CD4-positive, alpha-beta T cell treated with Interleukin-12 subunit alpha and Interleukin-12 subunit beta, for 1 hour (primary cell): ENCODE results near the gene RAB8B.

Source experiments
- DNase-seq: peaks from one replicate; pipeline ENCODE4 v3.0.0-alpha.2; 2020

The RAB8B gene

GRCh38 chr15:63238796-63239195 lies 49.4 kb downstream of the RAB8B start:
- DNase-seq = no peak

DNA sequence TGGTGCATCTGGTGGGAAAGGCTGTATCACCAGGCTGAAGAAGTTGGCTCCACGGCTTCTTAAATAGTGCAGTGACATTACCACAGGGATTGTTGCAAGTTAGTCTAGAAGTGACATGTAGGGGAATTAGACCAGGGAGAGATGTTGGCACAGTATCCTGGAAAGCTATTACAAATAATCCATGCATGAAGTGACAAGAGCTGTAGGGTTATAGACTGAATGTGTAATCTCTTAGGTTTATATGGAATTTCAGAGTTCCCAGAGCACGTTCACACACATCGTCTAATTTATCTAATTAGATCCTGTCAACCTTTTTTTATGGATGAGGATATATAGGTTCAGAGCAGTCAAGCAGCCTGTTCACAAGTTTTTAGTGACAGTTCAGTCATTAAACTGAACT lies 50.7 kb downstream of the RAB8B start:
- DNase-seq = no peak

GRCh38 chr15:63241316-63241715 lies 51.9 kb downstream of the RAB8B start:
- no peak for DNase-seq

- DNase-seq = no peak
These were observed 53.7 kb downstream of the RAB8B start for GRCh38 chr15:63243101-63243500.

DNA sequence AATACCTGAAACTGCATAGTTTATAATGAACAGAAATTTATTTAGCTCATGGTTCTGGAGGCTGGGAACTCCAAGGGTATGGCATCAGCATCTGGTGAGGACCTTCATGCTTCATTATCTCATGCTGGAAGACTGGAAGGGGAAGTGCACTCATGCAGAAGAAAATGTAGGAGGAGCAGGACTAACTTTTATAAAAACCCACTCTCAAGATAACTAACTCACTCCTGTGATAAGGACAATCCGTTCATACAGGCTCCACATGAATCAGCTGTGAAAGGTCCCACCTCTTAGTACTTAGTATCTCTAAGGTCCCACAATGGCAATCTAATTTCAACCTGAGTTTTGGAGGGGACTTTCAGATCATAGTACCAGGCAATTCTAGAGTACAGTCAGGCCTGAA lies 54.4 kb downstream of the RAB8B start:
- no peak for DNase-seq

DNA sequence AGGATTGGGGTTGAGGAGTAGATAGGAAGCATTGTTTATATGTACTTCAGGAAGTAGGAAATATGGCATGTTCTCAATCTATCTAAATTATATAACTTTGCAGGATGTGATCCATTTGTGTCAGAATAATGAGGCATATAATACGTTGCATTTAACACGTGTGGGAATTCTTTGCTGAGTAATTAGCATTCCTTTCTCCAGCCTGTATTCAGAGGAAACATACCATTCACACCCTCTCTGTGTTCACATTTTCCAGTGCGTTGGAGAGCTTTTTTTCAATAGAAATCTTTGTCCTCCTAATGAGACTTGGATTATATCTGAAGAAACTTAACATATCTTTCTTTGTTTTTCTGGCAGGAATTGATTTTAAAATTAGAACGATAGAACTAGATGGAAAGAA lies 55.0 kb downstream of the RAB8B start:
- no peak for DNase-seq

- peak; percentile 31 for DNase-seq
These were observed 55.7 kb downstream of the RAB8B start for GRCh38 chr15:63244976-63245645.

DNA sequence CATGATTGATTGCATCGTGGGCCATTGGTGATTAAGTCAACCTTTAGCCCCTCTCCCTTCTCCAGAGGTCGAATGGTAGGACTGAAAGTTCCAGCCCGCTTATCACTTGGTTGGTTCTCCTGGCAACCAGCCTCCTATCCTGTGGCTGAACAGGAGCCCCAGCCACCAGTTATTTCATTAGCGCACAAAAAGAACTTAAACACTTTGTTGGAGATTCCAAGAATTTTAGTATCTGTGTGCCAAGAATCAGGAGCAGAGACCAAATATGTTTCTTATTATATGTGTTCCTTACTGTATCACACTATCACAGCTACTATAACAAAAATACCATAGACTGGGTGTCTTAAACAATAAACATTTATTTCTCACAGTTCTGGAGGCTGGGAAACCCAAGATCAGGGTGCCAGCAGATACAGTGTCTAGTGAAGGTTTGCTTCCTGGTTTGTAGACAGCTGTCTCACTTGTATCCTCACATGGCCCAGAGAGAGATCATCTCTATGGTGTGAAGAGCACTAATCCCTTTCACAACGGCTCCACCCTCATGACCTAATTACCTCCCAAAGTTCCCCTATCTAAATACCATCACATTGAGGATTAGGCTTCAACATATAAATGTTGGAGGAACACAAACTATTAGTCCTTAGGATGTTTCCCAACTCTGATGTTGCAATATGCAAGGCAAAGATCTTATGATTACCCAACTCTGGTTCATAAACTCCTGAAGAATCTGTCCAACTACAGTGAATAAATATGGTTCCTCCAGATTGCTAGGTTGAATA lies 57.5 kb downstream of the RAB8B start:
- no peak for DNase-seq

DNA sequence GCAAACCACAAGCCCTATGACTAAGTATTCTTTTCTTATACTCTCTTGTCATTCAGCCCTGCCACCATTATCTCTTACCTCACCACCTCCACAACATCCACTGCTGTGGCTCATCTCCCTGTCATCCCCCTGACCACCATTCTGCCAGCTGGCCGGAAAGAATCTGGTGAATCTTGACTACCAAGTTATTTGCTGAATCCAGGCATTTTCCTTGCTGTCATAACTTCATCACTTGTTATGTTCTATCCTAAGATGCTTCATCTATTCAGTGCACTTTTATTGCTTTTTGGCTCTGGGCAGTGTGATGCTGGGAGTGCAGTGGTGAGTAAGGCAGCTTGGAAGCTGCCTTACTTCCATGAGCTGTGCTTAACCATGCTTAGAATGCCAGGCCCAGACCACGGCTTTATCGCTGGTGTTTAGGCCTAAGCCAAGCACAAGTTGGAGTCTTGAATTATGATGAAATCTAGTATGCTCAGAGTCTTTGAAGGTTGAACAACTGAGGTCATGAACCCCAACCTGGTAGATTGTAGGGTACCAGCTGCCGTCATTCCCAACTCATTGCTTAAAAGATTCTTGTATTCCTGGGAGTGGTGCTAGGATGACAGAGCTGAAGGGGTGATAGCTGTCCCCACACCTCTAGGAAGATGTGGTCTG lies 61.0 kb downstream of the RAB8B start:
- no peak for DNase-seq

DNA sequence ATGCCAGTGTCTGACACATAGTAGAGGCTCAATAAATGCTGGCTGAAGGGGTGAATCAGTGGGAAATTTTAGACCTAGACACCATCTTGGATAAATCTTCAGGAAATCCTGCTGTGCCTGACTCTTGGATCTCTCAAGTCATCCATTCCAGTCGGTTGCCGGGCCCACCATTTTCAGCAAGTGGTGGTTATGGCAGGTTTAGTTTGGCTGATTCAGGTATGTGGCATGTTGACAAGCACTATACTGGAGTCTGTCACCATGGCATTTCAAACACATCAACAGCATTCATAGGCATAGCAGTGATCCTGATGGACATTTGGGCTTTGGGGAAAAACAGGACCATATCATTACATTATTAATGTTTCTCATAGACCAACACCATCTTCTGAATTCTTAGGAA lies 62.3 kb downstream of the RAB8B start:
- DNase-seq = no peak

- DNase-seq = no peak
These were observed 62.9 kb downstream of the RAB8B start for GRCh38 chr15:63252292-63252691.

DNA sequence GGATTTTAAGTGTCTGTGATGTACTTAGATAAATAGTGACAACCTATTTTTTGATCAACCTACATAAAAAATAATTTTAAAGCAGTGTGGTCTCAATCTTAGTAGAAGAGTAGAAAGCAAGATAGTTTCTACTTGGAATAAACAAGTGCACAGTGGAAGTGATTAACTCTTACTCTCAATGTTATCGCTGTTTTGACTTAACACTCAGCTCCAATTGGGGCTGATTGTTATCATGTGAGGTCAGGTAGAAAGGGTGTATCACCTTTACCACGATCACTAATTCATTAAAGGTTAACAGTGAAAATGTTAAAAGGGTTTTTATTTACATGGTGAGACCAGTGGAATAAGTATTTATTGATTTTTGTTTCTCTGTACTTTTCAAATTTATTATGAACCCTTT lies 65.6 kb downstream of the RAB8B start:
- no peak for DNase-seq

- DNase-seq = no peak
These were observed 66.1 kb downstream of the RAB8B start for GRCh38 chr15:63255489-63255990.

DNA sequence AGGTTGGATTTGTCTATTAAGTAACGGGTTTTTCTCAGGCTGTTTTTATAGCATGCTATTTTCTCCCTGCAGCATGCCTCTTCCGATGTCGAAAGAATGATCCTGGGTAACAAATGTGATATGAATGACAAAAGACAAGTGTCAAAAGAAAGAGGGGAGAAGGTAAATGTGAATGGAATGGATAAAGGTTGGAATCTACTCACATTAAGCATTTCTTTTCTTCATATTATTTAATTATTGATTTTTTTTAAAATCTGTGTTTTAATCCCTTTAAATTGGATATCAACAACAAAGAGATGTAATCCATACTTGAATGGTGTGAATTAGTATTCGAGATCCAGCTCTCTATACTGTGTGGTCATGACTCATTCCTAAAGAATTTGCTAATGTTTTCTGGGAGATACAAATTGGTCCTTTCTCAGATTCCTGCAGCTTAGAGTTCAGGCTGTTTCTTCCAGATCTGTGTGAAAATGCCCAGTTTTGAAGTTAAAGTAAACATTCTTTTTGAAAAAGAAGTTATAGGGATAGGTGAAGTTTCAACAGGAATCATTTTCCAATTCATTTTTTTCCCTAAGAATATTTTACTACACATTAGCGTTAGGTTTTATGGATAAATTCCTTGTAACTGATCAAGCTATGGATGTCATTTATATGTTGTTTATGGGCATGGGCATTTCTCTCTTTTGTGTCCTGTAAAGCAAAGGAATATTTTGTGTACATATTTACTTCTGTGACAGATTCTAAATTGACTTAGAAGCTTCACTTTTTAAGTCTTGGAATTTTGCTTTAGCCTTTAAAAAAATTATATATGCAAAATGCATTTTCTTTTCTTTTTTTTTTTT lies 67.2 kb downstream of the RAB8B start:
- DNase-seq = no peak

DNA sequence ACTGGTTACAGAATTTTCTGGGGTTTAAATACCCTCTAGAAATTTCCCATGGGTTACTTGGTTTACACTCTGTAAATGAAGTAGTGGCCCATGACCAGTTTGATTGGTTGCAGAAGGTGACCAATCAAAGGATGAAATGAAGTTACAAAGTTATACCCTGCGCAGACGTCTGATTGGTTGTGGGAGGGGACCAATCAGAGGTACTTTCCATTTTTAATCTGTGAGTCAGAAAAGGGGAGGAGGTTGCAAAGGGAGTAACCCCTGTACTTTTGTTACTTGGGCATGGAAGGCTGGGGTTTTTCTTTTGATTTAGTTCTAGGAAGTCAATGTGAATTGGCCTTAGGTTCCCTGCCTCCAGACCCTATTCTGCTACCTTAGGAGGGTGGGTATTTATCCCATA lies 69.3 kb downstream of the RAB8B start:
- DNase-seq = no peak

DNA sequence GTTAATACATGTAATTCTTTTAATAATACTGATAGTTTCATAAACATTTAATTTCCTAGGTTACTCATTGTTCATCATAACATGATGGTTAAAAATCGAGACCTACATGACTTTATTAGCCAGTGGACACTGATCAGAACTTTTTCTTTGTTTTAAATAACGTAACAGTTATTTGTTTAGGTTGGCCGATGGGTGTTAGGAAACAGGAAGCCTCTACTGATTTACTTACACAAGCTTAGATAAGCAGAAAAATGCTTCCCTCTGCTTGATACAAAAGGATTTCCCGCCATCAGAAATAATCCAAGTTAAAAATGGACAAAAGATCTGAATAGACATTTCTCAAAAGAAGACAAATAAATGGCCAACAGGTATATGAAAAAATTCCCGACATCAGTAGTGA lies 71.4 kb downstream of the RAB8B start:
- no peak for DNase-seq

- DNase-seq = no peak
These were observed 71.9 kb downstream of the RAB8B start for GRCh38 chr15:63261311-63261710.

- no peak for DNase-seq
These were observed 74.1 kb downstream of the RAB8B start for GRCh38 chr15:63263519-63263918.

DNA sequence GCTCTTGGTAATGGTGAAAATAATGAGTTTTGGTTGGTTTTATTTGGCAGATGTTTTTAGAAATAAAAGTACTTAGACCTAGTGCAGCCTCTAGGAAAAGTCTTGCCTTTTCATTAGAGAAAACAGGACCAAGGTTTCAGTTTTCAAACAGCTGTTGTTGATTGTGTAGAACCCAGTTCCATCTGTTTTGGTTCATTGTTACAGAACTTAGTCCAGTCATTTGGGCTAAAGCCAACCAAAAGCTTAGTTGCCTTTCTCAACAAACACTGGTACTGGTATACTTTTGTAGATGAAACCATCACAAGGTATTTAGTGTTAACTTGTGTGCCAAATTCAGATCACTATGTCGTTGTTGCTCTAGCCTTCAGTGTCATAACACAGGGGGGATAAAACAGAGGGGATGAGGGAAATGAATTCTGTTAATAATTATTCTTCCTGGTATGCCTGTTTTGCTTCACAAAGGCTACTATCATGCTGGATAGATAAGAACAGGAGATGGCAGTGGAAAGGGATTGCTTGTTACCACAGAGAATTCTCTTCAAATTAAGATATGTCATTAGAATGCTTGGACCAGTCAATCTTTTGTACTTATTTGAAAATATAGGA lies 75.4 kb downstream of the RAB8B start:
- DNase-seq = no peak

DNA sequence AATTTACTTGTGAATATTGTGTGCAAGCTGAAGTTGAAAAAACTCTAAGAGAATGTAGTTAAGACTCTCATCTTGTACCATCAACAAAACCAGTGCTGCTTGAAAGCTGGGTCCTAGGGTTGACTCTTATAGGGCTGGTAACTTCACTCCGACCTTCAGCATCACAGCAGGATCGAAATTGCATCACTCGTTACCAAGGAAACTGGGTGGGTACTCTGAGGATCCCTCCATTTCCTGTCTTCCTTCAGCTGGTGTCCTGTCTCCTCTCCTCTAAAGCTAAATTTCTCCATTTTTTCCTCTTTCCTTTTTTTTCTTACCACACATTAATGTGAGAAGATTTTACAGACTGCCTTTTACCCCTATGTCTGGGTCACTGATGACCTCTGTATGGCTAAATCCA lies 85.0 kb downstream of the RAB8B start:
- DNase-seq = peak; percentile 20

DNA sequence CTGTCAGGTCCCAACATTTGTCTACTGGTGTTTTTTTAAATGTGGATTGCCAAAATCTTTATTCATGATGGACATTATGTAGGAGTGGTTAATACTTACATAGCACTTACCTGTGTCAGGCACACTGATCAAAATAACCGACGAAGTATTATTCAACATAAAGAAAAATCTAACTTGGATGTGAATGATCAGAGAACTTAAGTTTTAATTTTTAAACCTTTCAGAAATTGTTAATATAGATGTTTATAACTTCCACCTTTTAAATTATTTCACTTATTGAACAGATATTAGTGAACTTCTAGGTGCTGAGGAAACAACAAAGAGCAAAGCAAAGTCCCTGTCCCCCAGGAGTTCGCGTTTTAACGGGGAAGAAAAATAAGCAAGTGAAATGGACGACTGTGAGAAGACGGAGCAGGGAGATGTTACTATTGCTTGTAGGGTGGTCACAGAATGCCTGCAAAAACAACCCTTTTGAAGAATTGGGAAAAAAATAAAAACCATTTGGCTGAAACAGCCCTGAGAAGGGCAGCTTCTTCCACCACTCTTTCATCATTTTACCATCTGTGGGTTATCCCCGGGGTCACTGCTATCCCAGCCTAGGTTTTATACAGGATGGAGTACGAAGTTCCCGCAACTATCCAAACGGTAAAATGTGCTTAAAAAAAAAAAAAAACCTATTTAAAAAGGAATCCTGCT lies 87.1 kb downstream of the RAB8B start:
- no peak for DNase-seq
